SK-N-SH (cell line): ENCODE data around the gene MSRB1. TPM values are rescaled to one million over a fixed set of nuclear protein-coding genes. Genes with fewer than 3 reads are reported as not detected.

ENCODE experiments used
- CTCF ChIA-PET: fragments of 300-600, 350-600 bp; formaldehyde crosslinking; extraction: SDS; loops from one replicate; lab custom pipeline; 2021; lab: Yijun Ruan, JAX
- POLR2A ChIA-PET: fragments of 350-600 bp; sonication (Branson Sonifier 250); formaldehyde crosslinking; extraction: SDS; loops from one replicate; lab custom pipeline; 2020; ENCODE audit warnings: antibody characterized with exemption, inconsistent platforms; lab: Yijun Ruan, JAX
- DNase-seq: peaks from one replicate; pipeline ENCODE4 v3.0.0; 2012
- H2AFZ ChIP-seq: fragments of 200-600 bp; sonication (generic); 2 replicates; pipeline ENCODE4 v1.8.1; 2016; ENCODE audit warnings: antibody characterized with exemption, mild to moderate bottlenecking, low read depth
- H3F3A ChIP-seq: fragments of 200-600 bp; sonication (generic); replicated peaks from 2 replicates; pipeline ENCODE3; 2016; ENCODE audit warnings: antibody characterized with exemption, mild to moderate bottlenecking; ENCODE audit not compliant: insufficient read depth
- H3K27ac ChIP-seq, 2 experiments: fragments of 200-500 bp in 1 of 2; fragments of 200-600 bp in 1 of 2; sonication (Bioruptor generic) in 1 of 2; sonication (generic), shearing (Covaris generic) in 1 of 2; 2 replicates each; pipeline versions ENCODE4 v1.5.1 to v1.6.1; 2014 to 2016; ENCODE audit warnings: low read depth in 2 of 2, inconsistent platforms in 1 of 2, low read length in 1 of 2, mild to moderate bottlenecking in 1 of 2, mixed read lengths in 1 of 2
- H3K27me3 ChIP-seq: fragments of 200-600 bp; sonication (generic), shearing (Covaris generic); 2 replicates; pipeline ENCODE4 v1.6.1; 2016; ENCODE audit warnings: mixed run types; ENCODE audit not compliant: insufficient read depth
- H3K36me3 ChIP-seq, 2 experiments: fragments of 200-500 bp in 1 of 2; fragments of 200-600 bp in 1 of 2; sonication (Bioruptor generic) in 1 of 2; sonication (generic) in 1 of 2; replicated peaks in 1 of 2; 2 replicates each; pipeline versions ENCODE3 to v1.5.1; 2014 to 2016; ENCODE audit warnings: low read length in 1 of 2, mild to moderate bottlenecking in 1 of 2; ENCODE audit not compliant: insufficient read depth in 2 of 2, control insufficient read depth in 1 of 2
- H3K4me1 ChIP-seq, 2 experiments: fragments of 200-500 bp in 1 of 2; fragments of 200-600 bp in 1 of 2; sonication (Bioruptor generic) in 1 of 2; sonication (generic), shearing (Covaris generic) in 1 of 2; 2 replicates each; pipeline versions ENCODE4 v1.5.1 to v1.6.1; 2014 to 2016; ENCODE audit warnings: low read depth in 1 of 2, low read length in 1 of 2, mixed run types in 1 of 2; ENCODE audit not compliant: insufficient read depth in 2 of 2, control insufficient read depth in 1 of 2
- H3K4me2 ChIP-seq: fragments of 200-600 bp; sonication (generic), shearing (Covaris generic); 2 replicates; pipeline ENCODE4 v1.6.1; 2017; ENCODE audit warnings: mixed run types
- H3K4me3 ChIP-seq, 2 experiments: fragments of 200-500 bp in 1 of 2; fragments of 200-600 bp in 1 of 2; sonication (Bioruptor generic) in 1 of 2; sonication (generic), shearing (Covaris generic) in 1 of 2; 2 replicates each; pipeline versions ENCODE4 v1.5.1 to v1.8.1; 2014 to 2016; ENCODE audit warnings: low read depth in 2 of 2, inconsistent platforms in 1 of 2, low read length in 1 of 2, mild to moderate bottlenecking in 1 of 2, mixed read lengths in 1 of 2, moderate library complexity in 1 of 2
- H3K79me2 ChIP-seq: fragments of 200-600 bp; sonication (generic); 2 replicates; pipeline ENCODE4 v1.8.1; 2017; ENCODE audit warnings: mild to moderate bottlenecking; ENCODE audit not compliant: insufficient read depth
- H3K9ac ChIP-seq: fragments of 200-600 bp; sonication (generic); 2 replicates; pipeline ENCODE4 v1.6.1; 2017; ENCODE audit warnings: mixed run types
- H3K9me2 ChIP-seq: fragments of 200-600 bp; sonication (generic); 2 replicates; pipeline ENCODE4 v1.6.1; 2017; ENCODE audit warnings: mixed run types
- H3K9me3 ChIP-seq: fragments of 200-600 bp; sonication (generic); 2 replicates; pipeline ENCODE4 v1.6.1; 2017; ENCODE audit warnings: mixed run types, mild to moderate bottlenecking, moderate library complexity
- H4K20me1 ChIP-seq: fragments of 200-600 bp; sonication (generic); 2 replicates; pipeline ENCODE4 v1.6.1; 2017; ENCODE audit warnings: mild to moderate bottlenecking, mixed run types; ENCODE audit not compliant: insufficient read depth
- CTCF ChIP-seq: fragments of 200-600 bp; sonication (generic); IDR thresholded peaks from 2 replicates; pipeline ENCODE4 v1.6.1; 2017; ENCODE audit warnings: antibody characterized with exemption, mild to moderate bottlenecking, moderate library complexity
- ELF1 ChIP-seq: IDR thresholded peaks from 2 replicates; pipeline ENCODE4 v1.4.0; 2012
- EP300 ChIP-seq, 2 experiments: IDR thresholded peaks; 2 replicates each; pipeline versions ENCODE4 v1.4.0 to v1.6.1; 2012; ENCODE audit warnings: borderline replicate concordance in 1 of 2, low read depth in 1 of 2, low read length in 1 of 2
- FOSL2 ChIP-seq: IDR thresholded peaks from 2 replicates; pipeline ENCODE4 v1.4.0; 2012; ENCODE audit warnings: low read depth, mild to moderate bottlenecking, moderate library complexity, borderline replicate concordance
- FOXJ3 ChIP-seq: sonication (generic); formaldehyde crosslinking; IDR thresholded peaks from 2 replicates; pipeline ENCODE4 v1.5.1; 2020; ENCODE audit warnings: mild to moderate bottlenecking, missing genetic modification reagents
- GATA2 ChIP-seq: sonication (generic); formaldehyde crosslinking; IDR thresholded peaks from 2 replicates; pipeline ENCODE4 v1.5.0; 2020; ENCODE audit warnings: mild to moderate bottlenecking, missing genetic modification reagents
- NFIC ChIP-seq: IDR thresholded peaks from 2 replicates; pipeline ENCODE4 v1.4.0; 2012; ENCODE audit warnings: borderline replicate concordance
- NRF1 ChIP-seq: IDR thresholded peaks from 2 replicates; pipeline ENCODE4 v1.6.1; 2012; ENCODE audit warnings: low read depth, mild to moderate bottlenecking, low read length
- PBX3 ChIP-seq: IDR thresholded peaks from 2 replicates; pipeline ENCODE4; 2012
- POLR2AphosphoS5 ChIP-seq: IDR thresholded peaks from 2 replicates; pipeline ENCODE4 v1.6.1; 2012; ENCODE audit warnings: low read depth, low read length
- RAD21 ChIP-seq: IDR thresholded peaks from 2 replicates; pipeline ENCODE4 v1.6.1; 2012; ENCODE audit warnings: mild to moderate bottlenecking, low read length
- REST ChIP-seq: IDR thresholded peaks from 2 replicates; pipeline ENCODE4 v1.6.1; 2012; ENCODE audit warnings: mild to moderate bottlenecking, low read depth, low read length, moderate library complexity
- TEAD4 ChIP-seq: IDR thresholded peaks from 2 replicates; pipeline ENCODE4 v1.4.0; 2012; ENCODE audit warnings: mild to moderate bottlenecking, borderline replicate concordance; ENCODE audit not compliant: insufficient read depth
- YY1 ChIP-seq: IDR thresholded peaks from 2 replicates; pipeline ENCODE4 v1.4.0; 2012; ENCODE audit warnings: low read depth, mild to moderate bottlenecking
- WGBS: methylation state at CpG from one replicate; pipeline ENCODE4 v1.1.6; 2017; ENCODE audit warnings: low lambda C conversion rate; 5-methylcytosine and 5-hydroxymethylcytosine counted together
- polyA plus RNA-seq, 3 experiments: library from polyadenylated mRNA; depleted of rRNA; stranded (reverse); fragments of >200 nt; gene quantifications; 2 replicates each; pipeline ENCODE4 v1.2.3, GENCODE V29; 2012

The MSRB1 gene
- polyA plus RNA-seq, 1 of the 3 experiments (the other 2 are of a cell fraction) = 31.4 TPM

- TF ChIP-seq PBX3 = no peak
- TF ChIP-seq ELF1 = no peak
- TF ChIP-seq FOXJ3 (CRISPR knock-in tag) = no peak
- no peak for TF ChIP-seq FOSL2
- no peak for TF ChIP-seq NFIC
- no peak for TF ChIP-seq POLR2AphosphoS5
- TF ChIP-seq EP300 (IDR thresholded peaks at IDR 0.05; ENCODE audit: borderline replicate concordance in 1 of 2, low read depth in 1 of 2, low read length in 1 of 2) = no peak
- no peak for TF ChIP-seq RAD21
These were observed 30.8 kb downstream of the MSRB1 start (continued) for GRCh38 chr16:1912215-1912543.

- WGBS = 89% methylated on average over 38 of the region's 59 CpGs
- Histone ChIP-seq H3F3A (no peaks in the 10 kb centered on the region), H3K27me3 (peaks cover 8% of the 10 kb centered on the region; the same call in 1 of the 2 replicates), H3K9me3 (no peaks in the 10 kb centered on the region), H3K79me2 (no peaks in the 10 kb centered on the region), H3K4me3 (no peak overlapping the region), H3K27ac (no peak overlapping the region), H3K9ac (no peak overlapping the region), H3K36me3 (no peaks in the 10 kb centered on the region), H3K4me2 (no peak overlapping the region), H4K20me1 (no peaks in the 10 kb centered on the region), H2AFZ (no peak overlapping the region), H3K9me2 (no peaks in the 10 kb centered on the region), H3K4me1 (peaks cover 0 to 11% of the 10 kb centered on the region in 2 experiments; a peak in 1 of 4 replicates)
- ChIA-PET CTCF (interaction anchor here (1.0 to 2.6 kb wide), 2 partner anchors 18 to 48 kb away, joined by 3 to 8 read pairs; no protein-coding TSS in a partner anchor), POLR2A (no interaction called here)
- DNase-seq = no peak
- TF ChIP-seq YY1 (no peak), POLR2AphosphoS5 (no peak), FOSL2 (no peak), RAD21 (no peak), CTCF (no peak), REST (no peak), FOXJ3 (CRISPR knock-in tag) (no peak), NRF1 (no peak), TEAD4 (no peak), GATA2 (CRISPR knock-in tag) (no peak)
These were observed 31.4 kb downstream of the MSRB1 start for GRCh38 chr16:1911467-1912214.
